ENCODE results near the gene HAVCR2.

The HAVCR2 gene
- total RNA-seq: 0.94 to 2.6 reads per million in 2 donors

GRCh38 chr5:157108976-157109375 is at the start of gene HAVCR2:
Gene HAVCR2 (minus strand): TSS chr5:157109044. CDS start chr5:157108983, 61 bp downstream.
- peak in 3 of 5 experiments; percentile 6 to 92 (median 40) for DNase-seq

- peak in 1 of 5 experiments; percentile 51 for DNase-seq
These were observed 48.5 kb upstream of the HAVCR2 start for GRCh38 chr5:157157293-157157891.

DNA sequence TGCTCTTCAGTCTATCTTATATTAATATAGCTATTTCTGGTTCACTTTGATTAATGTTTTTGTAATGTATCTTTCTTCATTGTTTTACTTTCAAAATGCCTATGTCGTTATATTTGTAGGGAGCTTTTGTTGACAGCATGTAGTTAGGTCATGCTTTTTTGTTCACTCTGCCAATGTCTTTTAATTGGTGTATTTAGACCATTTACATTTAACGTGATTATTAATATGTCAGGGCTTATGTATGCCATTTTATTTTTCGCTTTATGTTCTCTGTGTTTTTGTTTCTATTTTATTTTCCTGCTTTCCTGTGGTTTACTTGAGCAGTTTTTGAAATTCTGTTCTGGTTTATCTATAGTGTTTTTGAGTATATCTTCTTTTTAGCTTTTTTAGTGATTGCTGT is 46.5 kb upstream of the HAVCR2 start:
- DNase-seq: peak in 1 of 5 experiments; percentile 50

GRCh38 chr5:157150995-157151394 is 42.2 kb upstream of the HAVCR2 start:
- DNase-seq: no peak

- peak; percentile 29 to 88 (median 70) for DNase-seq
These were observed 40.1 kb upstream of the HAVCR2 start for GRCh38 chr5:157148734-157149615.

GRCh38 chr5:157143127-157143971 is 34.5 kb upstream of the HAVCR2 start:
- DNase-seq: peak; percentile 22 to 80 (median 40)

DNA sequence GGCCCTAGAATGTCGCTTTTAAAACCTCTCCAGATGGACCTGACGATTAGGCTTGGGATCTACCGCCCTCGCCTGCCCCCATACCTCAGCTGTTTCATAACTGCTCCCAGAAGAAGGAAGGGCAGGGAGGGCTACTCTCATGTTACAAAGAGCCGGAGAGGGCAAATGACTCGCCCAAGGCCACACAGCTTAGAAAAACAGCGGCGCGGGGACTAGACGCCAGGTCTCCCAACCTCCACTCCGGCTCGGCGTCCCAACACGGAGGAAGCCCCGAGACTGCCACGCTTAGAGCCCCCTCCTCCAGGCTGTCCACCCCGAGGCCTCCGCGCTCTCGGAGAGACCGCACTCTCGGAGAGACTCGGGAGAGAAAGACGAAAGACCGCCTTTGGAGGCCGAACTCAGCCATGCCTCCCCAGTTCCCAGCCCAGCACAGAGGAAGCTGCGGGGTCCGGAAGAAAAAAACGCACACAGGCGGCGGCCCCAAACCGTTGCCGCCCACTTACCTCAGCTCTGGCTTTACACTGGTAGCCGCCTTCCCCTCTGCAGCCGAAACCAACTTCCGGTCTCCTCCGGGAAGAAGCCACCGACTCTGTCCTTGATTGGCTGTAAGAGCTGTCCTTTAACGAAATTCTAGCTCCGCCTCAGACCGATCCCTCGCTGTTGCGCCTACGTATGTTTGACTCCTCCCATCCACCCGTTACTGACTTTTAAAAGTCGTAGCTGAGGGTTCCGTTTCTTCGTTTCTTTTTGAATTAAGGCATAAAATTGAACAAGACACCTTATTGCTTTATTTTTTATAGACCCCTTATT is 33.7 kb upstream of the HAVCR2 start, which contains the start of gene MED7:
MED7 (minus strand) TSS at position 549 of the 810 bp plus-strand sequence. CDS start 3,434 bp downstream, outside the sequence.
- DNase-seq: peak; percentile 68 to 100 (median 90)

DNA sequence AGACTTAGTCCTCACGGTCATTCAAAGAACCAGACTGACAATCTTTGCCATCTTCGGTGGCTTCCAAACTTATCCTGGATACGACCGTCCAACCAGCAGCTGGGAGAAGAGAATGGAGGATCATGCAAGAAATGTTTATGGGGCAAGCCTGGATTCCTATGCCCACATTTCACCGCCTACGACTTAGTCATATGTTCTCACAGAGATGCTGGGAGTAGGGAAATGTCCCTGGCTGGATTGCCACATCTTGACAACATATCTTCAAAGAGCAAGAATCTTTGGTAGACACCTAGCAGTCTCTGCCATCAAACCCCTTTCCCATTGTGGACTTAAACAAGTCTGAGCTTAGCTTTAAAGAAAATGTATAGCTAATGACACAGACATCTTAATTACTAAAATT is 28.8 kb upstream of the HAVCR2 start:
- DNase-seq: no peak

DNA sequence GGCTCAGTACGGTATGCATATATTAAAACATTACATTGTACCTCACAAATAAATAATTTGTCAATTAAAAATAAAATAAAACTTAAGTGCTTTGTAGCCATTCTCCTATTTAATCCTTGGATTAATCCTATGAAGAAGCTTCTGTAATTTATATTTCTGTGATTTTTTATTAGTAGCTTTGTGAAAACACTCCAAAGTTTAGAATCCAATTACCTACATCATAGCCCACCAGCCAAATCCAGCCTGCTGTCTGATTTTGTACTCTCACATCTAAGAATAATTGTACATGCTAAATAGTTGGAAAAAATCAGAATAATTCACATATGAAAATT is 23.4 kb upstream of the HAVCR2 start:
- no peak for DNase-seq

GRCh38 chr5:157130925-157131324 is 22.1 kb upstream of the HAVCR2 start:
- DNase-seq: no peak

DNA sequence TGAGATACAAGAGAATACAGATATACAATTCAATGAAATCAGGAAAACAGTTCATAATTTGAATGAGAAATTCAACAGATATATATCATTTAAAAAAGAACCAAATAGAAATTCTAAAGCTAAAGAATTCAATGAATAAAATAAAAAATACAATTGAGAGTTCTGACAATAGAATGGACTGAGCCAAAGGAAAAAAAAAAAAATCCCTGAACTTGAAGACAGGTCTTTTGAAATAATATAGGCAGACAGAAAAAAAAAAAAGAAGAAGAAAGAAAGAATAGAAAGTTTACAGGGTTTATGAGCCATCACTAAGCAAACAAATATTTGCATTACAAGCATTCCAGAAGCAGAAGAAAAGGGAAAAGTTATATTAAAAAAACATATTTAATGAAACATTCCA is 12.9 kb upstream of the HAVCR2 start:
- DNase-seq: no peak

- DNase-seq: no peak
These were observed 11.3 kb upstream of the HAVCR2 start for GRCh38 chr5:157120102-157120501.

DNA sequence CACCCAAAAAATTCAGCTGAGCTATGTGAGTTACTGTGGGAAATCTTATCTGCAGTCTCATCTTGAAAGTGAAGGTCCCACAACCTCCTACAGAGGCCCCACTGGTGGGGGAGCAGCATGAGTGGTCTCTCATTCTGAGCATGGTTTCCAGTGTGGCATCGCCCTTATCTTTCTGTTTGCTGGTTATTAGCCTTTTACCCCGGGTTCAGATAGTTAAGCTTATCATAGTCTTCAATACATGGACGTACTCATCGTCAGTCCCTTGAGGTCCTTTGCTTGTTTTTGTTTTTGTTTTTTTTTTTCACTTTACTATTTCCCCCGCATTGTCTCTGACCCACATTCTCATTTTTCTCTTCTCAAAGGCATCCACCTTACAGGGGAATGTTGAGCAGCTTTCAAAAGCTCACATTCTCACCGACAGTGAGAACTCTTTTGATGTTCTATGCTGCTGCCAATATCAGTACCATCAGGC is 7.7 kb upstream of the HAVCR2 start:
- peak in 1 of 5 experiments; percentile 36 for DNase-seq

GRCh38 chr5:157115502-157115901 is 6.7 kb upstream of the HAVCR2 start:
- no peak for DNase-seq

GRCh38 chr5:157115012-157115411 is 6.2 kb upstream of the HAVCR2 start:
- DNase-seq: no peak

DNA sequence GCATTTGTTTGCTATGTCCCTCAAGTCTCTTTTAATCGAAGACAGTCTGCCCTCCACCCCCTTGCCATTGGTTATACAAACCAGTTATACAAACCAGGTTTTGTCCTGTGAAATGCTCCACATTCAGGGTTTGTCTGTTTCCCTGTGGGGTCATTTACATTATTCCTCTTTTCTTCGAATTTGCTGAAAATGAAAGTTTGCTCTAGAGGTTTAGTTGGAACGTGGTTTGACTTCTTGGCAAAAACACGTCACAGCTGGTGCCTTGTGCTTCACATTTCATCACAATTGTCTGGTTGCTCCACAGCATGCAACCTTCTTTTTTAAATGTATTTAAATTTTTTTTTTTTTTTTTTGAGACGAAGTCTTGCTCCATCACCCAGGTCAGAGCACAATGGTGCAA is 4.2 kb upstream of the HAVCR2 start:
- DNase-seq: peak in 1 of 5 experiments; percentile 32

DNA sequence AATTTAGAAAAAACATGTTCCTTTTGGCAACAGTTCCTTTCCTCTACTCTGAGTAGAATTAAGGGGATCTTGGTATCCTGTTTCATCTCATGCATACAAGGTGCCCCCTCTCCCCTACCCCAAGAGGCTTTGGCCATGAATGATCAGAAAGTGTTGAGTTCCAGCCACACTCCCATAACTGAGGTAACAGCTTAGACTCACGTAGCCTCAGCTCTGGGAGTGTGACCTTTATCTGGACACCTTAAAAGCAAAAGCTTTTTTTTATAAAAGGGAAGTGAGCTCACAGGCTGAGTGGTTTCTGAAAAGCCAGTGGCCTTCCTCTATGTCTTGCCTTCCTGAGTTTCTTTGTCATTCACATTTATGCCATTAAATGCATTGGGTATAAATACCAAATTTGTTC is 900 bp upstream of the HAVCR2 start:
- peak in 2 of 5 experiments; percentile 13 to 71 for DNase-seq

DNA sequence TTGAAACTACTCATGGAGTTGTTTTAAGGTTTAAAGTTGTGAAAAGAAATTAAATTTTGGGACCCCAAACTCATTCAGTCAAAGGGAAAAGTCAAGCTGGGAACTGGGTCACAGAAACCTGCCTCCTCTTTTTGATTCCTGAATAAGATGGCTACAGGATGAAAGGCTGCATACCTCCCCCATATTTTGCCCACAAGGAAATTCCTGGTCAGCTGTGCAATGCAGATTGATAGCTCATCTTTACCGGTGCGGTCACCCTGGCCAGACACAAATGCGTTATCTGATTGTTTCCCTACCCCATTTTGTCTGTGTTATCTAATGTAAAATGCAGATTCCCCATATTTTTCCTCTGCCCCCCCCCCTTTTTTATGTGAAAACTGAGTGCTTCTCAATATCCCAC is 1.3 kb downstream of the HAVCR2 start:
- no peak for DNase-seq

- no peak for DNase-seq
These were observed 2.0 kb downstream of the HAVCR2 start for GRCh38 chr5:157106630-157107461.

GRCh38 chr5:157100140-157100679 is 8.6 kb downstream of the HAVCR2 start:
- no peak for DNase-seq

All from T-helper 2 cell (primary cell).